HEK293T (cell line): Measurements from ENCODE around the gene SMYD4.

Source experiments
- ARNT ChIP-seq: fragments of 450-650 bp; IDR thresholded peaks from 2 replicates; pipeline ENCODE4 v1.6.1; 2017; ENCODE audit warnings: mild to moderate bottlenecking
- ELF4 ChIP-seq: fragments of 450-650 bp; IDR thresholded peaks from 2 replicates; pipeline ENCODE4 v1.6.1; 2017; ENCODE audit warnings: antibody characterized with exemption
- FOXA1 ChIP-seq: fragments of 450-650 bp; IDR thresholded peaks from 2 replicates; pipeline ENCODE4 v1.6.1; 2016; ENCODE audit warnings: mild to moderate bottlenecking
- FOXM1 ChIP-seq: fragments of 450-650 bp; IDR thresholded peaks from 2 replicates; pipeline ENCODE4 v1.6.1; 2017; ENCODE audit warnings: mild to moderate bottlenecking, borderline replicate concordance
- HDGF ChIP-seq: fragments of 450-650 bp; IDR thresholded peaks from 2 replicates; pipeline ENCODE4 v1.6.1; 2017; ENCODE audit warnings: antibody characterized with exemption, borderline replicate concordance
- L3MBTL2 ChIP-seq: fragments of 450-650 bp; conservative IDR thresholded peaks from 2 replicates; pipeline ENCODE4 v1.6.1; 2016; ENCODE audit warnings: mild to moderate bottlenecking
- LEF1 ChIP-seq: fragments of 450-650 bp; IDR thresholded peaks from 2 replicates; pipeline ENCODE4 v1.6.1; 2017; ENCODE audit warnings: mild to moderate bottlenecking, borderline replicate concordance
- PKNOX1 ChIP-seq: fragments of 450-650 bp; IDR thresholded peaks from 2 replicates; pipeline ENCODE4 v1.6.1; 2016
- SP1 ChIP-seq: fragments of 450-650 bp; IDR thresholded peaks from 2 replicates; pipeline ENCODE4 v1.6.1; 2017
- TARDBP ChIP-seq: fragments of 450-650 bp; IDR thresholded peaks from 2 replicates; pipeline ENCODE4 v1.6.1; 2016

GRCh38 chr17:1783271-1783670 is 46.4 kb downstream of the SMYD4 start:
- TF ChIP-seq LEF1 (no peak), HDGF (no peak), FOXM1 (no peak), ELF4 (no peak), TARDBP (no peak), FOXA1 (no peak), SP1 (no peak), ARNT (no peak), PKNOX1 (no peak), L3MBTL2 (no peak)
